Tibial nerve (tissue), 4 donors: ENCODE results near the gene RNF166.

Experiments
- CTCF ChIP-seq, 5 experiments: fragments of 200-600 bp in 3 of 5; fragments of 450-650 bp in 2 of 5; sonication (generic) in 3 of 5; IDR thresholded peaks; one replicate each; pipeline ENCODE4 v1.5.1; 2016 to 2019; ENCODE audit warnings: antibody characterized with exemption in 5 of 5, mild to moderate bottlenecking in 3 of 5, moderate library complexity in 2 of 5
- EP300 ChIP-seq, 2 donors: sonication (generic); formaldehyde crosslinking; IDR thresholded peaks; one replicate each; pipeline ENCODE4 v1.6.1; 2017; ENCODE audit warnings: antibody characterized with exemption in 2 of 2, mild to moderate bottlenecking in 1 of 2

- TF ChIP-seq CTCF (IDR thresholded peaks at IDR 0.05) (no peak), EP300 (IDR thresholded peaks at IDR 0.05) (no peak)
These were observed 33.4 kb downstream of the RNF166 start for GRCh38 chr16:88672776-88673175.
